Endometrial microvascular endothelial cells (primary cell): ENCODE data around the gene TADA3. TPM values are rescaled to one million over a fixed set of nuclear protein-coding genes. Genes with fewer than 3 reads are reported as not detected.

Source experiments
- in situ Hi-C: cut with HindIII; loops from 2 replicates; pipeline ENCODE4 v1.10.0; 2017; ENCODE audit warnings: low sequenced_read_pairs, low pct_unique_long_range_greater_than_20kb; ENCODE audit errors: inconsistent ontology term
- total RNA-seq: library from RNA; depleted of rRNA; stranded (reverse); fragments of >200 nt; gene quantifications from one replicate; pipeline ENCODE4 v1.2.3, GENCODE V29; 2015; ENCODE audit errors: inconsistent ontology term

The TADA3 gene
- total RNA-seq, 1 donor from 2014 or later: 83.3 TPM

DNA sequence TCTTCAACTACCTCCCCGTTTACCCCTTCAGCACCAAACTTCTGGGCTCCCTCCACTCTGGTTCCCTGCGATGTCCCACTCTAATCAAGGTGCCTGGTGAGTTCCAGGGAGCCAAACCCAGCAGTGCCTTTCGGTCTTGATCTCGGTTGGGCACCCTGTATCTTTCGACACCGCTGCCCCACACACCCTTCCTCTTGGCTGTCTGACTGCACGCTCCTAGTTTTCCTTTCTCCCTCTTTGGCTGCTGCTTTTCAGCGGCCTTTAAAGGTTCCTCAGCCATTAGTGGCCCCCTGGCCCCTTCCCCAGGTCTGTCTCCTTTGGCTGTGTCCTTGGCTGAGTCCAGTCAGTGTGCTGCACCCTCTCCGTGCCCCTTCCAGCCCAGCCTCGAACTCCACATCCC is 18.6 kb upstream of the TADA3 start:
- in situ Hi-C loops: no loop called here

DNA sequence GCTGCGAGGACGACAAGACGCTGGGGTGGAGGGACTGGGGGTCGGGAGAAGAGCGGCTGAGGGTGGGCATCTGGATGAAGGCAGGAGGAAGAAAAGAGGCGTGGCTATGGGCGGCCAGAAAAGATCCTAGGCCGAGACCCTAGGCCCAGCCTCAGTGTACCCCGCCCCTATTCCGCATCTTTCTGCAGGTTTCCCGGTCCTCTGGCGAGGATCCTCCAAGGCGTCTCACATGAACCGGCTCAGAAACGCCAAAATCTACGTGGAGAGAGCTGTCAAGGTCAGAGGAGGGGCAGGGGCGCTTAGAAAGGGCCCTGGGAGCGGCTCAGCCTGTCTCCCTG is 18.1 kb upstream of the TADA3 start:
- in situ Hi-C loops: no loop called here

DNA sequence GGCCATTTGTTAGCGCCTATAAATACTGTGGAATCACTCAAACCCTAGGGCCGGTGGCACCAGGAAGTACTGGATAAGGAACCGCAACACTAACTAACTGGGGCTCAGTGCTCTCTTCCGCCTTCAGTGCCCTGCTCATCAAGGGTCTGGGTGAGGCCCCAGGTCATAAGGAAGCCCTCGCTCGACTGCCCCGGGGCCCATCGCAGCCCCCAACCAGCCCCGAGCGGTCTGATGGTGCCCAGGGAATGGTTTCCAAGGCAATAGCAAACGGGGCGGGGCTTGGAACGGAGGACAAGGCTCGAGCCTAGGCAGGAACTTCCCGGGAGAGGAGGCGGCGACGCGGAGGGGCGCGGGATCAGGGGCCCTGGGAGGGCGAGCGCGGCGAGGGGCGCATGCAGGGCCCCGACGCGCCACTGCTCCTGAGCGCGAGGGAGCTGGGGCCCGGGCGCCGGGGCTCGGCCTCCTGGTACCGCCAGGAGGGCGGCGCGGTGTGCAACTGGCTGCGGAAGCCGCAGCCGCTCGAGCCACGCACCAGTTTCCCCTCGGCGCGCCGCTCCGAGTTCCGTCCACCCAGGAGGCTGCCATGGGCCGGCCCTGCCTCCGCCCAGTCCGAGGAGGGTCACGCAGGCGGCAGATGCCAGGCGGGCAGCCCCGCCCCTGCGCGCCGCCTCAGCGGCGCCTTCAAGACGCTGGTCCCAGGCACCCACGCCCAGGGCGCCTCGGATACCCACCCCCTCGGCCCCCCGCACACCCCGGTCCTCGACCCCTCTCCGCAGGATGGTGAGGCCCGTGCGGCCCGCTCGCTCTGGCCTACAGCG is 17.6 kb upstream of the TADA3 start, which contains the start of gene TTLL3:
TSS of gene TTLL3 (plus strand) at position 648 of the 818 bp plus-strand sequence. CDS start 400 bp downstream, outside the sequence.
- in situ Hi-C loops: no loop called here

DNA sequence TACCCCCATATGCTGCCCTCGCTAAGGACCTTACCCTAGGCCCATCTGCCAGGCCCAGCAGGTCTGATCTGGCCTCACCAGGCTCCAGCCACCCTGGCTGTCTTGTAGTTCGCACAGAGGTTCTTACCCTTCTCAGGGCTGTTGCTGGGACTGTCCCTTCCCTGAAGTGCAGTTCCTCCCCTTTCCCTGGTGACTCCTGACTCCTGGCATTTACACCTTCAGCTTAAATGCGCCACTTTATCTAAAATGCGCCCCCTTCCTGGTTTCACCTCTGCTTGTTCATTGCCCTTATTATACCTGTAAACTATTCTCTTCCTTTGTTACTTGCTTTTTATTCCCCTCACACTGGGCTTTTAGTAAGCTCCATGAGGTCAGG is 17.0 kb upstream of the TADA3 start:
- in situ Hi-C loops: no loop called here

DNA sequence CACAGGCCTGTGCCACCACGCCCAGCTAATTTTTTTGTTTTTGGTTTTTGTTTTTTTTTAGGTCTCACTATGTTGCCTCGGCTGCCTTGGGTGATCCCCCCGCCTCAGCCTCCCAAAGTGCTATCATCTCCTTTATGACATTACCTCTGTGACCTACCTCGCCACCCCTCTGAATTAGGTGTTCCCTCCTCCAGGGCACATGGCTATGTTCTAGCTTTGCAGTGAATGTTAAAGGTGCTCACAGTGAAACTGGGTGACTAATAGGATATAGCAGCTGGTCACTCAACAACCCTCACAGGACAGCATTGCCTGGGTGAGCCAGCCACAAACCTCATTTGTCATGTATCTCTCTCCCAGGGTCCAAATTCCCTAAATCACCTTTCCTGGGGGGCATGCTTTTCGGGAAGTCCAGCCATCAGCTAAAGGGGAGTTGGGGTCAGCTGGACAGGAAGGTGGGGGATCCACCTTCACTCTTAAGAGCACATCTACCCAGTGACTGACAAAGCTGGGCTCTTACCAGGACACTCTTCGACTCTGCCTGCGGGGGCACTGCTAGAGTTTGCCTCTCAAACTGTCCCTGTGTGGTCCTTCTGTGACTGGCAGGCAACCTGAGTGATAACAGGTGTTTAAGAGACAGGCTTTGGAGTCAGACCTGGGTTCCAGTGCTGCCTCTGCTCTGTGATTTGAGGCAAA is 16.2 kb upstream of the TADA3 start:
- in situ Hi-C loops: no loop called here

DNA sequence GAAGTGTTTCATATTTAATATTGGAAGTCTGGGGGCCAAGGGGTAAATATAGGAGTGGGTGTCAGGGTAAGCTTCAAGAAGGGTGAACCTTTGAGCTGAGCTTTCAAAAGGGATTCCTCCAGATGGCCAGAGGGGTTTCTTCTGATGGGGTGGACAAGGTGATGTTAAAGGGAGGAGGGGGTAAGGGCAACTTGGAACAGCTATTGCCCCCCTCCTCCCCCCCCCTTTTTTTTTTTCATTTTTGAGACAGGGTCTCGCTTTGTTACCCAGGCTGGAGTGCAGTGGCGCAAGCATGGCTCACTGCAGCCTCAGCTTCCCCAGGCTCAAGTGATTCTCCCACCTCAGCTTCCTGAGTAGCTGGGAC is 15.7 kb upstream of the TADA3 start:
- in situ Hi-C loops: no loop called here

DNA sequence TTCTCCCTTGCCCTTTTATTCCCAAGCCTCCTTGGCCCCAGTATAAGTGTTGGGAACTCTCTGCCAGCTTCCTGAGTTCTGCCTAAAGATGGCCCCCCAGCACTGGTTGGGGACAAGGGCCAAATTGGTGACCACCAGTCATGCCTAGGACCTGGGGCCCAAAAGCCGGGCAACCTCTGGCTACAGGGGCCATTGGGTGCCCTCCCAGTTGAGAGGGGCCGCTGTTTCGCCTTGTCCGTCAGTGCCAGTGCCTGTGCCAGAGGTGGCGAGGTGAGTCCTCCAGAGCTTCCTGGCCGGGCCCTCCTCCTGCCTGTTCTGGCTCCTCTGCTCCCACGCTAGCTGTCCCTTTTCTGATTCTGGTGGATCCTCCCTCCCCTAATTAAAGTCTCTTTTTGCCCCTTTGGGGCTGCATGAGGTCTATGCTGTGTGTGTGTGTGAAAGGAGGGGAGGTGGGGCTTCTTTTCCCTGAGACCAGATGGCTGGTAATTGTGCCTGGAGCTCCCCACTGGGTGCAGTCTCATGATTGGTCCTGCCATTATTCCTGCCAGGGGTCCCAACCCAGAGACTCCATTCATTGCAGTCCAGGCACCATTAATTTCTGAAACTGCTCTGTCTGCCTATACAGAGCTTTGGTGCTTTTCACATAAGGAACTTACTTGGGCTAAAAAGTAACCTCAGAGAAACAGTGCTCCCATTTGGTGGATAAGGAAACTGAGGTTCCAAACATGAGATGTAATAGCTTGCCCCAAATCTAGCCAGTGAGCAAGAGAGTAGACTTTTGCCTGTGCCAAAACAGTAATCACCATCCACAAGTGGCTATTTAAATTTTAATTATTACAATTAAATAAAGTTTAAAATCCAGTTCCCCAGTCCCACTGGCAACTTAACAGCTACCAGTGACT is 14.7 kb upstream of the TADA3 start:
- in situ Hi-C loops: no loop called here

DNA sequence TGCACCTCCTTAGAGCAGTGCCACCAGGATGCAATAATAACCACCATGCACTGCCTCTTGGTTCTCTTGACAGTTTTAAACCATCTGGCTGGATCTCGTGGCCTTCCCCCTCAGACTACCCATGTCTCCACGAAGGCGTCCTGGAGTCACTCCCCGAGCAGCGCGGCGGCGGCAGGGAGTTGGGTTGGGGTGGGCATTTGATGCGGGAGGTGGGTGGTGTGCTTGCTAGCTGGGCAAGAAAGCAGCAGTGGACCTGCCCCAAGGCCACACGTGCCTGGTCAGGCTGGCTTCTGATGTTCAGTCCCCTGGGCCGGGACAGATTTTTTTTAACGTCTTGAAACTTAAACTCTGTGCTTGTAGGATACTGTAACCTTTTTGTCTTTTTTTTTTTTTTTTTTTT is 13.9 kb upstream of the TADA3 start:
- in situ Hi-C loops: no loop called here

DNA sequence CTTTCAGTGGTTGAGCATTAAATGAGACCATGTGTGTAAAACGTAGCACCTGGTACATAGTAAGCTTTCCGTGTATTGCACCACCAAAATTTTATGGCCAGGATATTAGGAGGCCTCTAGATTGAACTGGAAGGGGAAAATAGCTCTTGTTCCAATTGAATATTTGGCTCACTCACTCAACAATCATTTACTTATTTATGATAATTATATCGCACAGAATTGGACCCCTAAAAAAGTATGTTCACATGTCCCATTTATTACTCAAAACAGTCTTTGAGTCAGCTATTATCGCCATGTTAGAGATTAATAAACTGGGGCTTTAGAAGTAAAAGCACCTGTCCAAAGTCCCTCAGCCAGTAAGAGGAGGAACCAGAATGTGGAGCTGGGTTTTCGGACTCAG is 12.7 kb upstream of the TADA3 start:
- in situ Hi-C loops: no loop called here

DNA sequence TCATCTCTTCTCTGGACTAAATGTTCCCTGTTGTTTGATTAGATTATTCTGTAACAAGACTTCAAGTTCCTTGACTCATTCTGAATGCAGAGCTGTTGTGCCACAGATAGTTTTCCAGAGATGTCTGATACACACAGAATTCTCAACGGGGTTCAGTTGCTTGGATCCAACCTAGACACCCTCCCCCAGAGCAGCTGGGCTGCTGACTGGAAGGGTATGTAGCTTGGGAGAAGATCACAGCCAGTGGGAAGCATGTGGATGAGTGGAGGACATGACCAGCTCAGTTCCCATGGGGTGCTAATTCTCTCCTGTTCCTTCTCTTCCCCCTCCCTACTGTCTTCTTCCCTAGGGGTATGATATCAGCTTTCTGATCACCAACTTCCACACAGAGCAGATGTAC is 11.2 kb upstream of the TADA3 start:
- in situ Hi-C loops: no loop called here

DNA sequence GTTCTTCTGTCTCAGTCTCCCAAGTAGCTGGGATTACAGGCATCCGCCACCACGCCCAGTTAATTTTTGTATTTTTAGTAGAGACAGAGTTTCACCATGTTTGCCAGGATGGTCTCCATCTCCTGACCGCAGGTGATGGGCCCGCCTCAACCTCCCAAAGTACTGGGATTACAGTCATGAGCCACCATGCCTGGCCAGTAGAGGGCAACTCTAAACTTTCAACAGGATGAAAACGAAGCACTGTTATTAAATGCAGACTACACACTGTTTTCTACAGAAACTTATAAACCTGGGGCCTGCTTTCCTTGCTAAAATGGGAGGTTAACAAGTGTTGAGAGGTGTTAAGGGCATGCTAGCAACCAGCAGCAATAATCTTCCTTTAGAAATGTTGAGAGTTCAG is 8.3 kb upstream of the TADA3 start:
- in situ Hi-C loops: no loop called here

DNA sequence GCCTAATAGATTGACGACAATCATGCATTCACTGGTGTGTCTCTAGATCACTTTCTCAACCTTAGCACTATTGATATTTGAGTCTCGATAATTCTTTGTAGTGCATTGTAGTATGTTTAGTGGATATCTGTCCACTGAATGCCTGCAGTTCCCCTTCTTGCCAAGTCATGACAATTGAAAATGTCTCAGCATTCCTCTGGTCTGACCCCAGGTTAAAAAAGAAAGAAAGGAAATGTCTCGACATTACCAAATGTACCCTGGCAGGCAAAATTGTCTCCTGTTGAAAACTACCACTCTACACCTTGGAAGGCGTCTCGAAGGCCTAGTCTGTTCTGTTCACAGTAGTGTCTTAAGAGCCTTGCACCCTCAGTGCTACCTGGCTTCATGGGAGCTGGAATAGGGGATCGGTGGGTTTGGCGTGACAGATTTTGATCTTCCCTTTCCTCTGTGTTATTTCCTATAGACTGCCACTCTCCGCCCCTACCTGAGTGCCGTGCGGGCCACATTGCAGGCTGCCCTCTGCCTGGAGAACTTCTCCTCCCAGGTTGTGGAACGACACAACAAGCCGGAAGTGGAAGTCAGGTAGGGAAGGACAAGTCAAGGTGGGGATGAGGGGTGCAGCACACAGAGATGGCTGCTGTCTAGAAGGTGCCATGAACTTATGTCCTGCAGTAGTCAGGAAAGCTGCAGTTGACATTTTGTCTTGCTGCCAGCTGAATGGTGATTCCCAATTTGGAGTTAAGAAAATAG is 5.1 kb upstream of the TADA3 start:
- in situ Hi-C loops: no loop called here

DNA sequence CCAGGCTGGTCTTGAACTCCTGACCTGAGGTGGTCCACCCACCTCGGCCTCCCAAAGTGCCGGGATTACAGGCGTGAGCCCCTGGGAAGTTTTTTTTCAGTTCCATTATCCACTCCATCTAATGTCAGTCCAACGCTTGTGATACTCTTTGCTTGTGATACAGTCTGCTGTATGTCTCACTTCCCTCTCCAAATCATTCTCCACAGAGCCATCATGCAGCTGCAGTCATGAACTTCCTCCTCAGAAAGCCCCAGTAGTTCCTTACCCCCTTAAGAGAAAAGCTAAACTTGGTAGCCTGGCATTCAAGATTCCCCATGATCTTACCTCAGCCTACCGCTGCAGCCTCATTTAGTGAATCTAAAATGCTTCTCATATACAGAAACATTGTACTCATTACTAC is 2.9 kb upstream of the TADA3 start:
- in situ Hi-C loops: no loop called here

DNA sequence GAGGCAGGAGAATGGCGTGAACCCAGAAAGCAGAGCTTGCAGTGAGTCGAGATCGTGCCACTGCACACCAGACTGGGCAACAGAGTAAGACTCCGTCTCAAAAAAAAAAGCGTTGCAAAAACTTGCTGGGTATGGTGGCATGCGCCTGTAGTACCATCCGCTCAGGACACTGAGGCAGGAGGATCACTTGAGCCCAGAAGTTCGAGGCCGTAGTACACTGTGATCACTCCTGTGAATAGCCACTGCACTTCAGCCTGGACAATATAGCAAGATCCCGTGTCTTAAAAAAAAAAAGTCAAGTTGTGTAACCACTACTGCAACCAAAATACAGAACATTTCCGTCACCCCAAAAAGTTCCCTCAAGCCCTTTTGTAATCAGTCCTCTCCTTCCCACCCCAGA is 2.1 kb upstream of the TADA3 start:
- in situ Hi-C loops: no loop called here

DNA sequence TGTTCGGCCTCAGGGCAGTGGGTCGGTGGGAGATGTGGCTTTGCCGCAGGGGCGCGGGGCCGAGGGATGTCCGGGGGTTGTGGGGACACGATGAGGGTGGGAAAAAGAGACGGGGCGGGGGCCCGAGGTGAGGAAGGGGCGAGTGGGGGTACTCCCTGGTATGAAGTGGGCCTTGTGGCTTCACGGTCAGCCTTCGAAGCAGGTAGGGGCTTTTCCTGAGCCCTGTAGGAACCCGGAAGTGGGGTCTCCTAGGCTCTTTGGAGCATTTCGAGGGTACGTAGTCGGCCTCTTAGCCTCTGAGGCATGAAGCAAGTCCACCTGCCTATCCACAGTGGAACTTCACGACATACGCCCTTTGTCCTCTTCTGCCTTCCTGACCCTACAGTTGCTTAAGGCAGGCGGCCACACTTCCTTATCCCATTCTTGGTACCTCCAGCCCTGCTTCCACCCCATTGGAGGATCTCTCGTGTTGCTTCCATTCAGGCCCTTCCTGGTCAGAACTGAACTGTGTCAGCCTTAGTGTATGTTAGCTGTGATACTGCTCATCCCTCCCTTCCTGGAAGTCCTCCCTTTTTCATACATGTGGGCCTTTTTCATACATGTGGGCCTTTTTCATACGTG is 998 bp upstream of the TADA3 start:
- in situ Hi-C loops: no loop called here

DNA sequence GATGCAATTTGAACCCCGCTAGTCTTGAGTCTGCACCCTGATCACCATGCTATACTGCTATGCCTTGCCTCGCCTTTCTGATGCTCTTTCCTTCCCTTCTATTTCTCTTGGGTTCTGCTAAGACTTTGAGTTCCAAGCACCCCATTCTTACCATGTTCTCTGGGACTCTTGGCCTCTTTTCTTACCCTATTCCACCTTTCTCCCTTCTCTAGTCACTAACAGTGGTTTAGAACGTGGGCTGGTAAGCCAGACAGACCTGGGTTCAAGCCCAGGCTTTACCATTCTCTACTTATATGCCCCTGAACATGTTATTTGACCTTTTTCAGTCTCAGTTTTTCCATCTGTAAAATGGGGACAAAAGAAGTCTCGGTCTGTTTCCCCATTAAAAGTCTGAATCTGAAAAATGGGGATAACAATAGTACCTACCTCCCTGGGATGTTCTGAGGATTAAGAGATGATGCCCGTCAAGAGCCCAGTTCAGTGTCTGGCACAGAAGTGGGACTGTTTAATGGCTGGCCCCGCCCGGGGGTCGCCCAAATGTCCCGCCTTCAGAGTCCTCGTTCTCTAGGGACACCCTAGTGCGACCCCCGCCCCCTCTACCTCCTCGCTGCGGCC is 376 bp downstream of the TADA3 start:
- in situ Hi-C loops: no loop called here

DNA sequence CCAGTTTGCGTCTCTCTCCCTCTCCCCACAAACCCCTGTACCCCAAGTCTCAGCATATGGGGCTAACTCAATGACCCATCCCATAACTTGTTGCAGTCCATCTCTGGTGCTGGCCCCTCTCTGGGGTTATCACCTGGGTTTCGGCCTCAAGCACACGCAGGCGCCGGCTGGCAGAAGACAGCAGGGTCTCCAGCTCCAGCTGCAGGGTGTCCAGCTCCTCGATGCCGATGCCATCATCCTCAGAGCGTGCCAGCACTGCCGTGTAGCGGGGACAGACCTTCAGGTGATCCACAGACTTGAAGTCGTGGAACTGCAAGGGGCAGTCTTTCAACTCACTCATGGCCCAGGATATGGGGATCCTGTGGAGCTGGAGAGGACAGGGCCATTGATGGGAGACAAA is 1.1 kb downstream of the TADA3 start:
- in situ Hi-C loops: no loop called here

DNA sequence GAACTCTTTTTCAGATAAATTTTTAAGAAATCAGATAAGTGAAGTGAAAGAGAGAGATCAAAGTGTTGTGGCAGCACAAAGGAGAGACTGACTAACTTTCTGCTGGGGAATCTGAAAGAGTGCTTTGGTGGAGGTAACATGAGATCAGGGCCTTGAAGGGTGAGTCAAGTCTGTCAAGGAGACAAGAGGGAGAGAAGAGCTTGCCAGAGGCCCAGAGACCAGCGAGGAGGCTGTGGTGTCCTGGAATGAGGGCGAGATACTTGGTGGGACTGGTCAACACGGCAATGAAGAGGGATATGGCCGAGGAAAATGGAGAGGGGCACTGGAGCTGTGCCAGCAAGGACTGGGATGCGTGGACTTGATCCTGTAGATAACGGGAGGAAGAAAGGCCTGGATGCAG is 4.6 kb downstream of the TADA3 start:
- in situ Hi-C loops: no loop called here
